Mononuclear cell (primary cell): ENCODE results near the gene CDK12. TPM values are rescaled to one million over a fixed set of nuclear protein-coding genes. Genes with fewer than 3 reads are reported as not detected.
"Not testable (repeated sequence)": the region's sequence is repeated elsewhere in the genome, so short reads cannot be mapped to it uniquely, and the experiment has no call there.

ENCODE experiments used
- H3K27me3 ChIP-seq: 2 replicates; pipeline ENCODE4 v1.6.0; 2011; ENCODE audit warnings: low read length, control low read depth; ENCODE audit not compliant: insufficient read depth
- H3K4me1 ChIP-seq: 2 replicates; pipeline ENCODE4 v1.5.1; 2011; ENCODE audit warnings: mild to moderate bottlenecking, low read length, control low read depth; ENCODE audit not compliant: insufficient read depth
- H3K4me3 ChIP-seq: 2 replicates; pipeline ENCODE4 v1.5.1; 2011; ENCODE audit warnings: mild to moderate bottlenecking, low read length, moderate library complexity
- H3K9me3 ChIP-seq: 2 replicates; pipeline ENCODE4 v1.5.1; 2011; ENCODE audit warnings: low read depth, mild to moderate bottlenecking, control low read depth, low read length
- total RNA-seq: library from RNA; depleted of rRNA; stranded (reverse); fragments of >200 nt; gene quantifications from one replicate; pipeline ENCODE4 v1.2.3, GENCODE V29; 2012

Gene CDK12
- total RNA-seq, 1 donor = 91.3 TPM

- Histone ChIP-seq H3K9me3 (no peaks in the 10 kb centered on the region), H3K4me1 (peaks cover 4% of the 10 kb centered on the region), H3K27me3 (no peaks in the 10 kb centered on the region), H3K4me3 (no peak overlapping the region)
Observed at GRCh38 chr17:39530513-39530912, 69.2 kb downstream of the CDK12 start.

- no peaks in the 10 kb centered on the region for H3K9me3 ChIP-seq
- H3K27me3 ChIP-seq = no peaks in the 10 kb centered on the region
- H3K4me3 ChIP-seq = no peak overlapping the region
- H3K4me1 ChIP-seq = peaks cover 4% of the 10 kb centered on the region
Observed at GRCh38 chr17:39531252-39531651, 70.0 kb downstream of the CDK12 start.

GRCh38 chr17:39533891-39534290 is 72.6 kb downstream of the CDK12 start:
- H3K27me3 ChIP-seq = no peaks in the 10 kb centered on the region
- H3K4me1 ChIP-seq = peaks cover 17% of the 10 kb centered on the region
- no peak overlapping the region for H3K4me3 ChIP-seq
- no peaks in the 10 kb centered on the region for H3K9me3 ChIP-seq

DNA sequence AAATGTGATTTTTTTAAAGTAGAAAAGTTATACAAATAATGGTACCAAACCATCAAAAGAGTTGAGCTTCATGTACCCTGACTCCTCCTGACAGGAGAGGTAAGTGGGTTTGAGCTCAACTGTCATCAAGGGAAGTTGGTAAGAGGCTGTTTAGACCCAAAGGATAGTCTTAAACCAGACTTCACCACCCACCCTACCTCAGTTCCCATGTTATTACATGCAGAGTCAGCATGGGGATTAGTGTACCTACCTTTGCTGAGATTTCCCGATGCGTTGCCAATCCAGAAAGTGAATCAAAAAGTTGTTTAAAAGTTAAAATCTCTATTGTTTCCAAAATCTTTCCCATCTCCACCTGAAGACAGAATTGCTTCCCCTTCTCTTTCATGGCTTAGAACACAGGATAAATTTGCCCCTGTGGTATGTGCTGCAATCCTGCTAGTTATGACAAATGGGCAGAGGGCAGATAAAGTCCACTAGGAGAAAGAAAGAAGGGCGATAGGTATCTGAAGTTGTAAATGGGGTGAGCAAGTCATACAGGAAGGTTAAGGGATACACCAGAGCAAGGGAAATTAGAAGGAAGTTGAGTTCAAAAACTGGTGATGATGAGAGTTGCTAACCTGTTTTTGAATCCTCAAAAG is 73.6 kb downstream of the CDK12 start:
- H3K27me3 ChIP-seq = no peaks in the 10 kb centered on the region
- no peak overlapping the region for H3K4me3 ChIP-seq
- no peaks in the 10 kb centered on the region for H3K9me3 ChIP-seq
- peaks cover 27% of the 10 kb centered on the region for H3K4me1 ChIP-seq

DNA sequence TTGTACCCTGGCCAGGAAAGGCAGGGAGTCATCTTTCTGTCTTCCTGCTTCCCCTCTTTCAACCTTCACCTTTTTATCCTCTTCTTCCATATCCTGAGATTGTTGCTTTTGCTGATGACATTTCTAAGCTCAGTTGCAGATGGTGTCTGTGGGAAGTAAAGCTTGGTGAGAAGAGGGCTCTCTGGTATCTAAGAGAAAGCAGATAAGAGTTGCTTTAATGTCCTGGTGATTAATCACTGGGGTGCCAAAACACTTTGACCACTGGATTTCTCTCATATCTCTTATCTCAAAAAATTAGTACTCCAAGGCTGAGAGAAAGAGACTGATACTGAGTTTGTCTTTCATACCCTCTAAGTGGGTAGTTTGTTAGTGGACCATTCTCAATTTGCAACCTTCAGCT is 75.2 kb downstream of the CDK12 start:
- no peak overlapping the region for H3K4me3 ChIP-seq
- H3K4me1 ChIP-seq = peaks cover 34% of the 10 kb centered on the region
- H3K9me3 ChIP-seq = no peaks in the 10 kb centered on the region
- no peaks in the 10 kb centered on the region for H3K27me3 ChIP-seq

- not testable (repeated sequence) for H3K27me3 ChIP-seq, H3K9me3 ChIP-seq, H3K4me3 ChIP-seq
- peaks cover 34% of the 10 kb centered on the region for H3K4me1 ChIP-seq
Observed at GRCh38 chr17:39537364-39537763, 76.1 kb downstream of the CDK12 start.

DNA sequence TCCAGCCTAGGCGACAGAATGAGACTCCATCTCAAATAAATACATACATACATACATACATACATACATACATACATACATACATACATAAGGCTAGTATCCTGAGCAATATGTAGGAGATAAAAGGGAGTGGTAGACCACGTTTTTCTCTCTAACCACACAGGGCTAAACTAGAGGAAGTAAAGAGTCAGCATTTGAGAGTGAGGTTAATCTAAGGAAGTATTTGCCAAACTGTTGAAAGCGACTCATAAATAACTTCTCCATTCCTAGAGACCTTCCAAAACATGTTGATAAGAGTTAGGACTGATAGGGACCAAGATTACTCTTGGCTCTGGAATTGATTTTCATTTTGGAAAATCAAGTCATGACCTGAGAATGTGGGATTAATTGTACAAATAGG is 77.6 kb downstream of the CDK12 start:
- Histone ChIP-seq H3K9me3 (no peaks in the 10 kb centered on the region), H3K27me3 (no peaks in the 10 kb centered on the region), H3K4me3 (no peak overlapping the region)

DNA sequence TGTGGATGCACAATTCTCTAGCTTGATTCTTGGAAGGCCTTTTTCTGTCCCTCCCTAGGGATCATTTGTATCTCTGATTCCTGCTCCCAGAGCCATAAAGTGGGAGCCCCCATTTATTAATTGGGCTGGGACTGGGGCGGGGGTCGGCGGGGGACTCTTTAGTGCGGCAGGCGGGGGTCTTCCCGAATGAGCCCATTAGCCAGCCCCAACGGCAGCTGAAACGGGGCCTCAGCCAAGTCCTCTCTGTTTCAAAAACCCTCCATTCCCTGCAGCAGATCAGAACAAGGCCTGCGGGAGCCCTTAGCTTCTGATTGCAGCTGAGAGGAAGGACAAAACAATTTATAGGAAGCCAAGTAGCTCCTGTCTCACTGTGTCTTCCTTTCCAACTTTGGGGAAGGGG is 79.3 kb downstream of the CDK12 start:
- H3K27me3 ChIP-seq = no peaks in the 10 kb centered on the region
- no peaks in the 10 kb centered on the region for H3K9me3 ChIP-seq
- no peak overlapping the region for H3K4me3 ChIP-seq
- peaks cover 30% of the 10 kb centered on the region for H3K4me1 ChIP-seq

More for the DNA sequence above, 77.6 kb downstream of the CDK12 start:
- H3K4me1 ChIP-seq = peaks cover 30% of the 10 kb centered on the region

- Histone ChIP-seq H3K27me3 (no peaks in the 10 kb centered on the region), H3K4me1 (peaks cover 30% of the 10 kb centered on the region), H3K9me3 (no peaks in the 10 kb centered on the region), H3K4me3 (no peak overlapping the region)
Observed at GRCh38 chr17:39541652-39542051, 80.4 kb downstream of the CDK12 start.

DNA sequence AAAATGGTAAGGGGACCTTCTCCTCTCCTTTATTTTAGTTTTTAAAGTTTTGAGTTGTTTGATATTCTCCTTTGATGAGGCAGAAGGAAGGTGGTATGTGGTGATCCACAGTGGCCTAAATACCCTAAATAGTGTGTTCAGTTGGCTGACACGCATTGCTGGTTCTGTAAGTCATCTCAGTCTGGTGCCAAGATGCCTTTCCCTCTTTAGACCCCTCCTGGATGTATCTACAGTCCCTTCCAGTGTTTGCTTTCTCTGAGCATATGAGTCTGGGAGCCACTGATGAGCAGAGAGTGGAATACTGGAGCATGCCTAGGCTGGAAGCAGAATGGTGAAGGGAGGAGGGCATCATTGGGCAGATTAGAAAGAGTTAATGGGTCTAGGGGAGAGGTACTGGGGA is 81.9 kb downstream of the CDK12 start:
- H3K4me3 ChIP-seq = no peak overlapping the region

GRCh38 chr17:39543664-39544063 is 82.4 kb downstream of the CDK12 start:
- no peaks in the 10 kb centered on the region for H3K27me3 ChIP-seq
- H3K4me3 ChIP-seq = no peak overlapping the region
- H3K4me1 ChIP-seq = peaks cover 19% of the 10 kb centered on the region
- no peaks in the 10 kb centered on the region for H3K9me3 ChIP-seq

More for the DNA sequence above, 81.9 kb downstream of the CDK12 start:
- Histone ChIP-seq H3K9me3 (no peaks in the 10 kb centered on the region), H3K4me1 (peaks cover 24% of the 10 kb centered on the region), H3K27me3 (no peaks in the 10 kb centered on the region)

DNA sequence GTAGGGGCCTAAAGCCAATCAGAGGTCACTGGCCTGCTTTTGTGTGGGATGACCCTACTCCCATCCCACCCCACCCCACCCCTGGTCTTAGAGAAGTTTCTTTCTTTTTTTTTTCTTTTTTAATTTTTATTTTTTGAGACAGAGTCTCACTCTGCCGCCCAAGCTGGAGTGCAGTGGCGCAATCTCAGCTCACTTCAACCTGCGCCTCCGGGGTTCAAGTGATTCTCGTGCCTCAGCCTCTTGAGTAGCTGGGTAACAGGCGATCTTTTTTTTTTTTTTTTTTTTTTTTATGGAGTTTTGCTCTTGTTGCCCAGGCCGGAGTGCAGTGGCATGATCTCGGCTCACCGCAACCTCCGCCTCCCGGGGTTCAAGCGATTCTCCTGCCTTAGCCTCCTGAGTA is 83.1 kb downstream of the CDK12 start:
- not testable (repeated sequence) for H3K9me3 ChIP-seq, H3K4me3 ChIP-seq, H3K27me3 ChIP-seq
- peaks cover 12% of the 10 kb centered on the region for H3K4me1 ChIP-seq

GRCh38 chr17:39547713-39548478 is 86.6 kb downstream of the CDK12 start:
- Histone ChIP-seq H3K9me3 (no peaks in the 10 kb centered on the region), H3K4me1 (peaks cover 8% of the 10 kb centered on the region), H3K4me3 (no peak overlapping the region), H3K27me3 (no peaks in the 10 kb centered on the region)

DNA sequence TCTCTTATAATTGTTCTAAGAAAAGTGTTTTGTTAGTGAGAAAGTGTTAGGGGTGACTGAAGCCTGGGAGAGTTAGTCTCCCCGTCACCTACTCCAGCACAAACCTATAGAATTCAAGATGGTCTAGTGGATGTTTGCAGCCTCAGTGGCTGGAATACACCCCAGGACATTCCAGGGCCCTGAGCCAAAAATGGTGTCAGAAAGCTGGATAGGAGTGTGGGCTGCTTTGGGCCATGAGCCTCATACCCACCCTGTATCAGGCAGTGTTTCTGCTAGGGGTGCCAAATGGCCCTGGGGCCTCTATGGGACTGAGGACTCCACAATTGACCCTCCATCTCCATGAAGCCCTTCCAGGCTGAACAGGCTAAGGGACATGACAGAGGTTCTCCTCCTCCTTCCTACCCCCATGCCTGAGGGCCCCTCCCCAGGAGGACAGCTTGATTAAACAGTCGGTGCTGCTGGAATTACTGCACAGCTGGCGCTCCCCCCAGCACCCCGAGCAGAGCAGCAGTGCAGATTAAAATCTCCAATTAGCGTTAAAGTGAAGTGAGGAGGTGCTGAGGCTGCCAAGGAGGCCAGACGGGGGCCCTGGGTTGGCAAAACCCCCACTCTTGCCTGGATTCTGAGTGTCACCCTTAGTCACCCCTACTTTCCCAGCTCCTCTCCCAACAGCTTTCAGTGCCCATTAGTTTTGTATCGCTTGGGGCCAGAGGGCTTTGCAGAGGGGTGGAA is 87.4 kb downstream of the CDK12 start:
- H3K9me3 ChIP-seq = no peaks in the 10 kb centered on the region
- H3K4me3 ChIP-seq = no peak overlapping the region
- H3K27me3 ChIP-seq = no peaks in the 10 kb centered on the region
- peaks cover 8% of the 10 kb centered on the region for H3K4me1 ChIP-seq

- Histone ChIP-seq H3K4me3 (no peak overlapping the region), H3K4me1 (peaks cover 8% of the 10 kb centered on the region), H3K9me3 (no peaks in the 10 kb centered on the region), H3K27me3 (no peaks in the 10 kb centered on the region)
Observed at GRCh38 chr17:39549747-39550573, 88.7 kb downstream of the CDK12 start.
